AG09319 (cell line): ENCODE results near the gene ZNF80.

Experiments
- DNase-seq: peaks from one replicate; pipeline ENCODE4 v3.0.0-alpha.2; 2010; ENCODE audit warnings: low read depth; ENCODE audit errors: extremely low read depth
- CTCF ChIP-seq: IDR thresholded peaks from 2 replicates; pipeline ENCODE4 v1.5.1; 2011; ENCODE audit warnings: low read depth, mild to moderate bottlenecking, inconsistent platforms, low read length, moderate library complexity

ZNF80 gene

GRCh38 chr3:114218578-114219185, 18.7 kb downstream of the ZNF80 start:
- TF ChIP-seq CTCF = no peak
- DNase-seq = no peak

GRCh38 chr3:114218006-114218405, 19.4 kb downstream of the ZNF80 start:
- no peak for TF ChIP-seq CTCF
- no peak for DNase-seq

GRCh38 chr3:114217266-114217665, 20.1 kb downstream of the ZNF80 start:
- DNase-seq = no peak
- no peak for TF ChIP-seq CTCF

- DNase-seq = no peak
- no peak for TF ChIP-seq CTCF
Observed at GRCh38 chr3:114216186-114216970, 21.0 kb downstream of the ZNF80 start.

- TF ChIP-seq CTCF = no peak
- DNase-seq = no peak
Observed at GRCh38 chr3:114214542-114215341, 22.6 kb downstream of the ZNF80 start.

- DNase-seq = peak; percentile 10
Observed at GRCh38 chr3:114213627-114214541, 23.5 kb downstream of the ZNF80 start.

More at GRCh38 chr3:114213627-114214541, 23.5 kb downstream of the ZNF80 start:
- no peak; the same call in 1 of the 2 replicates for TF ChIP-seq CTCF
